ENCODE measurements around the gene ESR1.
"Not testable (repeated sequence)": the region's sequence is repeated elsewhere in the genome, so short reads cannot be mapped to it uniquely, and the experiment has no call there.

ESR1 gene

GRCh38 chr6:151962246-151962846, 154.9 kb downstream of the ESR1 start:
- H3K4me1 ChIP-seq: no peaks in the 10 kb centered on the region
- no peak for TF ChIP-seq CTCF (IDR thresholded peaks at IDR 0.05; ENCODE audit: low read depth, low read length)
- no peaks in the 10 kb centered on the region for H3K36me3 ChIP-seq
- no peak overlapping the region for H3K4me3 ChIP-seq (ENCODE audit: low read depth, low read length)
- no peaks in the 10 kb centered on the region for H3K27me3 ChIP-seq
- H3K9me3 ChIP-seq: no peaks in the 10 kb centered on the region
- no peak for DNase-seq

- no peak for DNase-seq
- Histone ChIP-seq H3K36me3 (no peaks in the 10 kb centered on the region), H3K9me3 (no peaks in the 10 kb centered on the region), H3K4me3 (ENCODE audit: low read depth, low read length) (no peak overlapping the region), H3K4me1 (no peaks in the 10 kb centered on the region), H3K27me3 (no peaks in the 10 kb centered on the region)
- no peak for TF ChIP-seq CTCF (IDR thresholded peaks at IDR 0.05; ENCODE audit: low read depth, low read length)
Measured at GRCh38 chr6:151963001-151963400, 155.5 kb downstream of the ESR1 start.

- not testable (repeated sequence) for H3K36me3 ChIP-seq; DNase-seq; H3K4me3 ChIP-seq (ENCODE audit: low read depth, low read length); H3K4me1 ChIP-seq; H3K27me3 ChIP-seq; H3K9me3 ChIP-seq
Measured at GRCh38 chr6:151964412-151964811, 156.9 kb downstream of the ESR1 start.

GRCh38 chr6:151974061-151974617, 166.7 kb downstream of the ESR1 start:
- Histone ChIP-seq H3K36me3 (no peaks in the 10 kb centered on the region), H3K9me3 (no peaks in the 10 kb centered on the region), H3K4me1 (no peaks in the 10 kb centered on the region), H3K27me3 (no peaks in the 10 kb centered on the region), H3K4me3 (ENCODE audit: low read depth, low read length) (no peak overlapping the region)
- TF ChIP-seq CTCF (IDR thresholded peaks at IDR 0.05; ENCODE audit: low read depth, low read length): no peak
- DNase-seq: no peak

- H3K27me3 ChIP-seq: no peaks in the 10 kb centered on the region
- H3K9me3 ChIP-seq: no peaks in the 10 kb centered on the region
- H3K36me3 ChIP-seq: no peaks in the 10 kb centered on the region
- no peak for DNase-seq
- no peak overlapping the region for H3K4me3 ChIP-seq (ENCODE audit: low read depth, low read length)
- TF ChIP-seq CTCF (IDR thresholded peaks at IDR 0.05; ENCODE audit: low read depth, low read length): no peak
- H3K4me1 ChIP-seq: no peaks in the 10 kb centered on the region
Measured at GRCh38 chr6:151975795-151976194, 168.3 kb downstream of the ESR1 start.

GRCh38 chr6:151988199-151988598, 180.7 kb downstream of the ESR1 start:
- H3K36me3 ChIP-seq; H3K4me3 ChIP-seq (ENCODE audit: low read depth, low read length); DNase-seq; H3K27me3 ChIP-seq; H3K9me3 ChIP-seq; H3K4me1 ChIP-seq: not testable (repeated sequence)

GRCh38 chr6:151992091-151992490, 184.6 kb downstream of the ESR1 start:
- Histone ChIP-seq H3K27me3 (peaks cover 4% of the 10 kb centered on the region), H3K9me3 (no peaks in the 10 kb centered on the region), H3K4me1 (no peaks in the 10 kb centered on the region), H3K36me3 (no peaks in the 10 kb centered on the region), H3K4me3 (ENCODE audit: low read depth, low read length) (no peak overlapping the region)
- DNase-seq: no peak
- no peak for TF ChIP-seq CTCF (IDR thresholded peaks at IDR 0.05; ENCODE audit: low read depth, low read length)

Measured in BE2C (cell line).